ENCODE results near the gene JCHAIN. TPM values are rescaled to one million over a fixed set of nuclear protein-coding genes. Genes with fewer than 3 reads are reported as not detected.
A peak's percentile ranks its signal among the peaks of the same experiment; 100 is the strongest.

Gene JCHAIN
- total and polyA plus RNA-seq, 2 of the 13 experiments (the other 11 are each of a cell fraction or from before 2014, with no cell fraction given), result not detected

DNA sequence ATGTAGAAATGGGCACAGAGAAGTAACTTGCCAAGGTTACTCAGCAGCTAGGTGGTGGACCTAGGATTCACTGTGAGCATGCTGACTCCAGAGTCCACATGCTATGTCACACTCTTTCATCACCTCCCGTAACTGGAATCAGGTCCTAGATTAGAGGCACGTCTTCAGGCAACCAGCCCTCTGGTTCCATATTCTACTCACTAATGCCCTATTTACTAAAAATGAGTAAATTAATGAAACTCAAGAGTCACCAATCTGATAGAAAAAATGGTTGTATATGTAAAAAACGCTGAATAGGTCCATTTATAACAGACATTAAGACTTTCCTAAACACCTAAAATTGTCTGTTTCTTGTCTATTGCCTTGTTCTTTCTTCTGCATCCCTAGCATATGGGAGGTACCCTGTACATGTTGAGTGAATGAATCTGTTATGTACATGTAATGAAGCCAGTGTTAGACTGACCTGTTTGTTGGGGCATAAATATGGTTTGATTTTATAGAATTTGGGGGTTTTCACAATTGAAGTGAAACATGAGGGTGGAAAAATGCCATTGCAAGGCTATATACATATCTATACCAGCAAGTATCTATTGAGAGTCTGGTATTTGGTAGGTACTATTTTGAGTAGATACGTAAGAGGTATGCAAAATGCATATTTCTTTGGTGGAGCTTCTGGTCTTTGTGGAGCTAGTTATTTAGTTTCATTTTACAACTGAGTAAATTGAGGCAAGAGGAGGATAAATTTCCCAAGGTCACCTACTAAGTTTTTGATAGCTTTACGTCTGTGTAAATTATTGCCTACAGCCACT, 48.0 kb upstream of the JCHAIN start (continued):
- TF ChIP-seq, protein P1, sequence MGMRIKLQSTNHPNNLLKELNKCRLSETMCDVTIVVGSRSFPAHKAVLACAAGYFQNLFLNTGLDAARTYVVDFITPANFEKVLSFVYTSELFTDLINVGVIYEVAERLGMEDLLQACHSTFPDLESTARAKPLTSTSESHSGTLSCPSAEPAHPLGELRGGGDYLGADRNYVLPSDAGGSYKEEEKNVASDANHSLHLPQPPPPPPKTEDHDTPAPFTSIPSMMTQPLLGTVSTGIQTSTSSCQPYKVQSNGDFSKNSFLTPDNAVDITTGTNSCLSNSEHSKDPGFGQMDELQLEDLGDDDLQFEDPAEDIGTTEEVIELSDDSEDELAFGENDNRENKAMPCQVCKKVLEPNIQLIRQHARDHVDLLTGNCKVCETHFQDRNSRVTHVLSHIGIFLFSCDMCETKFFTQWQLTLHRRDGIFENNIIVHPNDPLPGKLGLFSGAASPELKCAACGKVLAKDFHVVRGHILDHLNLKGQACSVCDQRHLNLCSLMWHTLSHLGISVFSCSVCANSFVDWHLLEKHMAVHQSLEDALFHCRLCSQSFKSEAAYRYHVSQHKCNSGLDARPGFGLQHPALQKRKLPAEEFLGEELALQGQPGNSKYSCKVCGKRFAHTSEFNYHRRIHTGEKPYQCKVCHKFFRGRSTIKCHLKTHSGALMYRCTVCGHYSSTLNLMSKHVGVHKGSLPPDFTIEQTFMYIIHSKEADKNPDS (CRISPR knock-in tag; IDR thresholded peaks at IDR 0.05), result no peak
- TF ChIP-seq ARNTL (CRISPR knock-in tag; IDR thresholded peaks at IDR 0.05) (no peak), EZH2 (conservative IDR thresholded peaks at IDR 0.05; ENCODE audit: low read depth, low read length) (no peak), TP53 (CRISPR knock-in tag; conservative IDR thresholded peaks at IDR 0.05) (no peak), ZNF598 (CRISPR knock-in tag; IDR thresholded peaks at IDR 0.05; ENCODE audit: borderline replicate concordance) (no peak), NFIB (CRISPR knock-in tag; IDR thresholded peaks at IDR 0.05; ENCODE audit: borderline replicate concordance) (no peak), ZNF343 (CRISPR knock-in tag; IDR thresholded peaks at IDR 0.05) (no peak), NCOA5 (CRISPR knock-in tag; IDR thresholded peaks at IDR 0.05) (no peak), HBP1 (CRISPR knock-in tag; IDR thresholded peaks at IDR 0.05; ENCODE audit: low read depth) (no peak), NONO (IDR thresholded peaks at IDR 0.05) (no peak), NONO (CRISPR knock-in tag; conservative IDR thresholded peaks at IDR 0.05) (no peak), MAFK (conservative IDR thresholded peaks at IDR 0.05 in 1 of 2, IDR thresholded peaks at IDR 0.05 in 1 of 2; ENCODE audit: low read length in 2 of 2) (peak; percentile 32 to 72; a peak in 3 of 4 replicates), ZNF335 (CRISPR knock-in tag; IDR thresholded peaks at IDR 0.05) (no peak), KDM5A (IDR thresholded peaks at IDR 0.05; ENCODE audit: borderline replicate concordance, low read length) (no peak), ZNF547 (CRISPR knock-in tag; IDR thresholded peaks at IDR 0.05) (no peak), HNRNPLL (IDR thresholded peaks at IDR 0.05; ENCODE audit: low read depth, low read length, poor library complexity, severe bottlenecking) (no peak), ZFX (CRISPR knock-in tag; IDR thresholded peaks at IDR 0.05; ENCODE audit: low read depth) (no peak)
- TF ChIP-seq, protein P2, sequence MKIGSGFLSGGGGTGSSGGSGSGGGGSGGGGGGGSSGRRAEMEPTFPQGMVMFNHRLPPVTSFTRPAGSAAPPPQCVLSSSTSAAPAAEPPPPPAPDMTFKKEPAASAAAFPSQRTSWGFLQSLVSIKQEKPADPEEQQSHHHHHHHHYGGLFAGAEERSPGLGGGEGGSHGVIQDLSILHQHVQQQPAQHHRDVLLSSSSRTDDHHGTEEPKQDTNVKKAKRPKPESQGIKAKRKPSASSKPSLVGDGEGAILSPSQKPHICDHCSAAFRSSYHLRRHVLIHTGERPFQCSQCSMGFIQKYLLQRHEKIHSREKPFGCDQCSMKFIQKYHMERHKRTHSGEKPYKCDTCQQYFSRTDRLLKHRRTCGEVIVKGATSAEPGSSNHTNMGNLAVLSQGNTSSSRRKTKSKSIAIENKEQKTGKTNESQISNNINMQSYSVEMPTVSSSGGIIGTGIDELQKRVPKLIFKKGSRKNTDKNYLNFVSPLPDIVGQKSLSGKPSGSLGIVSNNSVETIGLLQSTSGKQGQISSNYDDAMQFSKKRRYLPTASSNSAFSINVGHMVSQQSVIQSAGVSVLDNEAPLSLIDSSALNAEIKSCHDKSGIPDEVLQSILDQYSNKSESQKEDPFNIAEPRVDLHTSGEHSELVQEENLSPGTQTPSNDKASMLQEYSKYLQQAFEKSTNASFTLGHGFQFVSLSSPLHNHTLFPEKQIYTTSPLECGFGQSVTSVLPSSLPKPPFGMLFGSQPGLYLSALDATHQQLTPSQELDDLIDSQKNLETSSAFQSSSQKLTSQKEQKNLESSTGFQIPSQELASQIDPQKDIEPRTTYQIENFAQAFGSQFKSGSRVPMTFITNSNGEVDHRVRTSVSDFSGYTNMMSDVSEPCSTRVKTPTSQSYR (CRISPR knock-in tag; IDR thresholded peaks at IDR 0.05; ENCODE audit: borderline replicate concordance), result no peak
- TF ChIP-seq, protein P3, sequence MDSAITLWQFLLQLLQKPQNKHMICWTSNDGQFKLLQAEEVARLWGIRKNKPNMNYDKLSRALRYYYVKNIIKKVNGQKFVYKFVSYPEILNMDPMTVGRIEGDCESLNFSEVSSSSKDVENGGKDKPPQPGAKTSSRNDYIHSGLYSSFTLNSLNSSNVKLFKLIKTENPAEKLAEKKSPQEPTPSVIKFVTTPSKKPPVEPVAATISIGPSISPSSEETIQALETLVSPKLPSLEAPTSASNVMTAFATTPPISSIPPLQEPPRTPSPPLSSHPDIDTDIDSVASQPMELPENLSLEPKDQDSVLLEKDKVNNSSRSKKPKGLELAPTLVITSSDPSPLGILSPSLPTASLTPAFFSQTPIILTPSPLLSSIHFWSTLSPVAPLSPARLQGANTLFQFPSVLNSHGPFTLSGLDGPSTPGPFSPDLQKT (CRISPR knock-in tag; IDR thresholded peaks at IDR 0.05; ENCODE audit: borderline replicate concordance), result no peak
- TF ChIP-seq, protein P4, sequence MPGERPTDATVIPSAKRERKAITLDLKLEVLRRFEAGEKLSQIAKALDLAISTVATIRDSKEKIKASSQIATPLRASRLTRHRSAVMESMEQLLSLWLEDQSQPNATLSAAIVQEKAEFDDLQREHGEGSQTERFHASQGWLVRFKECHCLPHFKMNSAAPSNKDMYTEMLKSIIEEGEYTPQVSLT (CRISPR knock-in tag; IDR thresholded peaks at IDR 0.05; ENCODE audit: borderline replicate concordance, low read depth), result no peak
